HEK293 (cell line): ENCODE measurements around the gene DISC1.

Source experiments
- SP3 ChIP-seq: fragments of 450-650 bp; formaldehyde crosslinking; IDR thresholded peaks from 2 replicates; pipeline ENCODE4 v1.5.1; 2016; ENCODE audit warnings: missing biosample characterization, missing genetic modification characterization
- ZNF302 ChIP-seq: fragments of 450-650 bp; formaldehyde crosslinking; IDR thresholded peaks from 2 replicates; pipeline ENCODE4 v1.5.1; 2016; ENCODE audit warnings: missing biosample characterization, missing genetic modification characterization, low read depth
- ZNF623 ChIP-seq: fragments of 450-650 bp; formaldehyde crosslinking; IDR thresholded peaks from 2 replicates; pipeline ENCODE4 v1.5.1; 2016; ENCODE audit warnings: missing biosample characterization, missing genetic modification characterization

GRCh38 chr1:231606712-231607111, 19.9 kb upstream of the DISC1 start:
- TF ChIP-seq ZNF302 (tag by site-specific recombination) (no peak), ZNF623 (tag by site-specific recombination) (no peak), SP3 (no peak)
